COLO668 (cell line): ENCODE measurements around the gene FAM221B.
A peak's percentile ranks its signal among the peaks of the same experiment; 100 is the strongest.

ENCODE experiments used
- DNase-seq: peaks from one replicate; lab custom pipeline; 2025; ENCODE audit not compliant: unreplicated experiment; lab: John Stamatoyannopoulos, UW

Gene FAM221B

DNA sequence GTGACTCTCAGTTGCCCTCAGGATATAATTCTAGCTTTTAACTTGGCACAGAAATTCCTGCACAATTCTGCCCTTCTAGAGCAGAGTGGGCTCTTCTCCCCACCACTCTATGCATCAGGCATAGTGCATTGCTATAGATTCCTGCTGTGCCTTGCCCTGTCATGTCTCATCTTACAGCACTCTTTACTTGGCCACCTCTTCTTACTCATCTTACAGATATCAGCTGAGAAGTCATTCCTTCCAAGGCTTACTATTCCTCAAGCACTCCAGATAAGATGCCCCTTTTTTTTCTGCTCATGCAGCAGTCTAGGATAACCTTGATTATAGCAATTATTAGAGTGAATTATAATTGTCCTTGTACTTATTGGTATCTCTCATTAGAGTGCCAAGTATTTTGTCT, 5.6 kb downstream of the FAM221B start:
- DNase-seq = no peak

- DNase-seq = no peak
Measured at GRCh38 chr9:35820076-35820475, 8.5 kb downstream of the FAM221B start.

- no peak for DNase-seq
Measured at GRCh38 chr9:35818341-35818740, 10.2 kb downstream of the FAM221B start.

GRCh38 chr9:35816708-35817107, 11.8 kb downstream of the FAM221B start:
- peak; percentile 4 for DNase-seq

- DNase-seq = peak; percentile 97
Measured at GRCh38 chr9:35814841-35815543, 13.5 kb downstream of the FAM221B start, which contains the start of gene HINT2. Gene HINT2 (minus strand): TSS chr9:35815042. CDS start chr9:35814979, 63 bp downstream.

DNA sequence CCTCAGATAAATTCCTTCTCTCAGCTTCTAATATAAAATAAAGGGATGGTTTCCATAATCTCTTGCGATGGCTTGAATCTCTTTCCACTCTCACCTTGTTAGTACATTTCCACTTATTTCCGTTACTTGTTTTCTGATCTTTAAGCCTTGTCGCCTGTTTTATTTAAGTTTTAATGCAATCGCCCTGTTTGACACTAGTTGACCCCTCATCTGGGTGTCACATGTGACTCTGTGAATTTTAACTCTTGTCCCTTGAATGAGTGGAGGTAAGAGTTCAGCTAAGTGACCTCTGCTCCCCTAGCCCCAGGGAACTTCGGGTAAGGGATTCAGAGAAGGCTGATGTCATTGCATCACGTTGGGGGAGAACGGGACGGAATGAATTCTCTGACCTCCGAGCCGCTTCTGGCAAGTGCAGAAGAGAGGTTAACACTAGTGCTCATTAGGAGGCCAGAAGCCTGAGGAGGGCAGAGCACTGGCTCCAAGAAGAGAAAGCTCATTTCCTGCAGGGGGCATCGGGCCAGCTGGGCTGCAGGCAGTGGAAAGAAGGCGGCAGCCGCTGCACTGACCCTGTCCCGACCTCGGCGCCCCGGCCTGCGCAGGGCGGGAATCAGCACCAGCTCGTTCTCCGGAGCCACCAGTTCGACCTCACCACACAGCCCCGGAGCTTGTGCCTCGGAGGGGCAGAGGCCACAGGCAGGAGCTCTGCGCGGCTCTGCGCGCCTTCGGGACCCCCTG, 14.3 kb downstream of the FAM221B start:
- DNase-seq = peak; percentile 49

DNA sequence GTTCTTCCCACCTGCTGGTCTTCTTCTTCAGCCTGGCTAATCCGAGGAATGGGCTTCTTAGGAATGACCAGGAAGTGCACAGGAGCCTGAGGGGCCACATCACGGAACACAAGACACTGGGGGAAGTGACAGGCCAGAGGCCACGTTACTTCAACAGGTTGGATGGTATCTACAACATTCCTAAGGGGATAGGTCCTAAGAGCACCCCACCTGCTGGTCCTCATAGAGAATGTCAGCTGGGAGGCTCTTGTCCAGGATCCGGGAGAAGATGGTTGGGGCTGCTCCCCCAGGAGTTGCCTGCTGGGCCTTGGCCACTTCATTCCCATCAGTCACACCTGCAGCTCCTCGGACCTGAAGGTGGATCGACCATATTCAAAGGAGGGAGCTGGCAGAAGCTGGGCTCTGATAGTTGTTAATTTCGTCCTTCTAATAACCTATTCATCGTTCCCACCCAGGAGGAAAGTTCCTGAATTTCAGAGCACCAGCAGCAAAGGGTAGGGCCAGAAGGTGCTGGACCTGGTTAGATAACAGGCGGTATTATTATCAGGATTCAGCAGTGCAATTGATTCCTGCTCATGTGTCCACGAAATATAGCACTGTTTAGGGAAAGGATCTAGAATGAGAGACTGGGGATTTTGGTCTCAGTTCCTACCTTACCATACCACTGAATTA, 15.0 kb downstream of the FAM221B start:
- DNase-seq = peak; percentile 26

GRCh38 chr9:35812025-35812602, 16.4 kb downstream of the FAM221B start, which contains the start of gene SPAG8:
Gene SPAG8 (minus strand): TSS chr9:35812262. CDS start chr9:35812147, 115 bp downstream.
- peak; percentile 93 for DNase-seq

DNA sequence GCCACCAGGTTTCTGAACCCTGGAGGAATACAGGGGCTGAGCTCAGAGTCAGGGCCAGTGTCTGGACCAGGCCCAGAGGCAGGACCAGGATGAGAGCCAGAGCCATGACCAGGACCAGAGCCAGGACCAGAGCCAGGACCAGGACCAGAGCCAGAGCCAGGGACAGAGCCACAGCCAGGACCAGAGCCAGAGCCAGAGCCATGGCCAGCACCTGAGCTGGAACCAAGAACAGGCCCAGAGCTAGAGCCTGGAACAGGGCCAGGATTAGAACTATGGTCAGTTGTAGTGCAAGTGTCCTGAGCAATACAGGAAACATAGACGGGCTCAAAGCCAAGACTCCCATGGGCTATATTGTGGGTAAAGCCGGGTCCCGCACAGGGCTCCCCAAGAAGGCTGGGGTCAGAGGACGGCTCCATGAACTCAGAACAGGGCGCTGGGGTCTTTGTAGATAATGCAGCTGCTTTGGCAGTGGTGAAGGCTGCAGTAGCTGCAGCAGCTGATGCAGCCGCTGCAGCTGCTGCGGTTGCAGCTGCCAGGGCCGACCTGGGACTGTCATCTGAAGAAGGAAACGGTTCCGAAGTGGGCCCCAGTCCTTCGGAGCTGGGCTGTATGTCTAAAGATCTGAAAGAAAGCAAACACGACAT, 17.0 kb downstream of the FAM221B start:
- DNase-seq = no peak

- DNase-seq = no peak
Measured at GRCh38 chr9:35810122-35810521, 18.4 kb downstream of the FAM221B start.

DNA sequence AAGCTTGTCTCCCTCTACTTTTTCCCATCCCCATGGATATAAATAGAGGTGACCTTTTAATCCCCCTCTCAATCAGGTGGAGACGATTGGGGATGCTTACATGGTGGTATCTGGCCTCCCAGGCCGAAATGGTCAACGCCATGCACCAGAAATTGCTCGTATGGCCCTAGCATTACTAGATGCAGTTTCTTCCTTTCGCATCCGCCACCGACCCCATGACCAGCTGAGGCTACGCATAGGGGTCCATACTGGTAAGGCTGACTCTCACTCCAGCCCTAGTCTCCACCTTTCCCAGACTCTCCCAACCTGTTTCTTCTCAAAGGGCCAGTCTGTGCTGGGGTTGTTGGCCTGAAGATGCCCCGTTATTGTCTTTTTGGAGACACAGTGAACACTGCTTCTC, 20.1 kb downstream of the FAM221B start:
- no peak for DNase-seq

- no peak for DNase-seq
Measured at GRCh38 chr9:35806101-35806500, 22.4 kb downstream of the FAM221B start.

- no peak for DNase-seq
Measured at GRCh38 chr9:35801328-35802128, 27.0 kb downstream of the FAM221B start.

DNA sequence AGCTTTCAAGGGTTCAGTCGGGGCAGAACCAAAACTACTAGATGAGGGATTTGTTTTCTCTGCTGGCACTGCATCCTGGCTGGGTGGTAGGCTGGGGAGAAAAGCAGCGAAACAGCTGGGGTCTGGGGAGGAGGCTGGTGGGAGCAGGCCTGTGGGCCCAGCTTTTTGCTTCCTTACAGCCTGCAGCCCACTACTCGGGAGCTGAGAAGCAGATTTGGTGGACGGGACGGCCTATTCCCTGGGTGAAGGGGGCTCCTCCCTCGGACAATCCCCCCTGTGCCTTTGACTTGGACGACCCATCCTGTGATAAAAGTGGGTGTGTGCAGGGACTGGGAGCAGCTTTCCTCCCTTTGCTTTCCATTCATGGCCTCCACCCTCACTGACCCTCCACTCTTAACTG, 28.0 kb downstream of the FAM221B start:
- no peak for DNase-seq

- DNase-seq = peak; percentile 17
Measured at GRCh38 chr9:35798658-35799374, 29.7 kb downstream of the FAM221B start.

GRCh38 chr9:35797311-35798109, 31.0 kb downstream of the FAM221B start:
- DNase-seq = no peak

- no peak for DNase-seq
Measured at GRCh38 chr9:35795695-35796094, 32.8 kb downstream of the FAM221B start.

- no peak for DNase-seq
Measured at GRCh38 chr9:35793461-35793860, 35.1 kb downstream of the FAM221B start.

- DNase-seq = no peak
Measured at GRCh38 chr9:35792826-35793225, 35.7 kb downstream of the FAM221B start.
